B cell (primary cell): ENCODE data around the gene CUL4B. TPM values are rescaled to one million over a fixed set of nuclear protein-coding genes. Genes with fewer than 3 reads are reported as not detected.
A peak's percentile ranks its signal among the peaks of the same experiment; 100 is the strongest.

ENCODE experiments used
- ATAC-seq: fragments of 200-7000 bp; cut with Tn5 transposase; one replicate; pipeline ENCODE4 v1.10.0; 2021; ENCODE audit warnings: low read depth, mild to moderate bottlenecking, moderate number of reproducible peaks, moderate library complexity
- CTCF ChIA-PET: fragments of 350-600 bp; sonication (Branson Sonifier 250); formaldehyde crosslinking; loops from one replicate; lab custom pipeline; 2021; ENCODE audit warnings: antibody characterized with exemption, inconsistent platforms; lab: Charles Lee
- POLR2A ChIA-PET: fragments of 350-600 bp; sonication (Branson Sonifier 250); formaldehyde crosslinking; loops from one replicate; lab custom pipeline; 2021; ENCODE audit warnings: antibody characterized with exemption; lab: Charles Lee
- DNase-seq: peaks from one replicate; pipeline ENCODE4 v3.0.0; 2013
- H2AFZ ChIP-seq: 2 replicates; pipeline ENCODE4 v1.6.1; 2012; ENCODE audit warnings: mild to moderate bottlenecking, low read depth, low read length; ENCODE audit not compliant: insufficient read depth, poor library complexity, severe bottlenecking
- H3K27ac ChIP-seq, 2 donors: 1 replicate in 1 of 2; 2 replicates in 1 of 2; pipeline ENCODE4 v1.5.1; 2012 to 2013; ENCODE audit warnings: low read length in 2 of 2, mild to moderate bottlenecking in 2 of 2, moderate library complexity in 1 of 2
- H3K27me3 ChIP-seq, 4 experiments: fragments of 200-600 bp in 1 of 4; sonication (generic) in 1 of 4; replicated peaks in 1 of 4; 1 replicate in 2 of 4; 2 replicates in 2 of 4; pipeline versions ENCODE4 v1.6.1 to v1.7.0; 2013 to 2016; ENCODE audit warnings: low read length in 3 of 4, mild to moderate bottlenecking in 2 of 4, mixed read lengths in 1 of 4, moderate library complexity in 1 of 4; ENCODE audit not compliant: insufficient read depth in 4 of 4, control insufficient read depth in 3 of 4; ENCODE audit errors: control extremely low read depth in 1 of 4
- H3K36me3 ChIP-seq, 2 experiments: replicated peaks in 1 of 2; 1 replicate in 1 of 2; 2 replicates in 1 of 2; pipeline versions ENCODE4 v1.6.1 to v1.7.1; 2013; ENCODE audit warnings: low read length in 1 of 2; ENCODE audit not compliant: insufficient read depth in 2 of 2, control insufficient read depth in 1 of 2; ENCODE audit errors: control extremely low read depth in 1 of 2, extremely low read depth in 1 of 2
- H3K4me1 ChIP-seq, 2 donors: fragments of 200-600 bp in 1 of 2; sonication (generic) in 1 of 2; 1 replicate in 1 of 2; 2 replicates in 1 of 2; pipeline versions ENCODE4 v1.5.1 to v1.6.1; 2013 to 2017; ENCODE audit warnings: low read length in 2 of 2; ENCODE audit not compliant: control insufficient read depth in 2 of 2, insufficient read depth in 2 of 2
- H3K4me2 ChIP-seq: replicated peaks from 2 replicates; pipeline ENCODE3; 2012; ENCODE audit warnings: mild to moderate bottlenecking, low read depth, low read length; ENCODE audit not compliant: poor library complexity, severe bottlenecking
- H3K4me3 ChIP-seq, 5 experiments: fragments of 200-600 bp in 1 of 5; sonication (generic) in 1 of 5; 1 replicate in 3 of 5; 2 replicates in 2 of 5; pipeline versions ENCODE4 v1.5.1 to v1.7.0; 2011 to 2016; ENCODE audit warnings: low read length in 4 of 5, mild to moderate bottlenecking in 4 of 5, low read depth in 2 of 5, control low read depth in 1 of 5, moderate library complexity in 1 of 5; ENCODE audit not compliant: insufficient read depth in 1 of 5; ENCODE audit errors: control extremely low read depth in 1 of 5, extremely low read depth in 1 of 5
- H3K79me2 ChIP-seq: fragments of 200-600 bp; sonication (generic); one replicate; pipeline ENCODE4 v1.6.0; 2016; ENCODE audit warnings: low read length; ENCODE audit not compliant: control insufficient read depth, insufficient read depth
- H3K9ac ChIP-seq: fragments of 200-600 bp; sonication (generic); 2 replicates; pipeline ENCODE4 v1.6.1; 2017; ENCODE audit warnings: mild to moderate bottlenecking, low read length, moderate library complexity
- H3K9me3 ChIP-seq, 3 donors: one replicate each; pipeline versions ENCODE4 v1.6.1 to v1.7.1; 2013; ENCODE audit warnings: low read length in 2 of 3; ENCODE audit not compliant: control insufficient read depth in 2 of 3, insufficient read depth in 1 of 3; ENCODE audit errors: control extremely low read depth in 1 of 3
- H4K20me1 ChIP-seq: 2 replicates; pipeline ENCODE4 v1.6.0; 2012; ENCODE audit warnings: mild to moderate bottlenecking, low read length; ENCODE audit not compliant: insufficient read depth, control insufficient read depth, poor library complexity, severe bottlenecking
- H3K27ac Mint-ChIP-seq: one replicate; pipeline ENCODE4 v1.8.0; 2021; ENCODE audit warnings: mixed read lengths
- H3K27me3 Mint-ChIP-seq: one replicate; pipeline ENCODE4 v1.8.0; 2021; ENCODE audit warnings: mixed read lengths
- H3K4me1 Mint-ChIP-seq: one replicate; pipeline ENCODE4 v1.8.0; 2021; ENCODE audit warnings: mixed read lengths
- H3K4me3 Mint-ChIP-seq: one replicate; pipeline ENCODE4 v1.8.0; 2021; ENCODE audit warnings: mixed read lengths
- H3K9me3 Mint-ChIP-seq: one replicate; pipeline ENCODE4 v1.8.0; 2022; ENCODE audit warnings: mixed read lengths; ENCODE audit not compliant: insufficient read depth
- EZH2 ChIP-seq: IDR thresholded peaks from 2 replicates; pipeline ENCODE4 v1.6.1; 2012; ENCODE audit warnings: borderline replicate concordance, low read depth, mild to moderate bottlenecking, moderate library complexity, low read length; ENCODE audit not compliant: insufficient read depth, poor library complexity, severe bottlenecking
- WGBS: methylation state at CpG from one replicate; pipeline ENCODE4 v1.1.5; 2013; ENCODE audit warnings: missing lambda C conversion rate; ENCODE audit not compliant: insufficient coverage; 5-methylcytosine and 5-hydroxymethylcytosine counted together
- intact Hi-C: fragments of 100-400 bp; cut with micrococcal nuclease; formaldehyde crosslinking; loops from one replicate; pipeline ENCODE4 v1.10.0; 2022
- polyA plus RNA-seq: library from polyadenylated mRNA; depleted of rRNA; stranded (reverse); fragments of >200 nt; gene quantifications from 2 replicates; pipeline ENCODE4 v1.2.3, GENCODE V29; 2012
- total RNA-seq, 2 donors: library from RNA; stranded (reverse); fragments of 120-200 nt in 1 of 2; gene quantifications; 1 replicate in 1 of 2; 2 replicates in 1 of 2; pipeline versions ENCODE4 v1.2.3 to v1.2.4, GENCODE V29; 2013 to 2022
- TF ChIP-seq, protein P1 (sequence below): fragments of 200-600 bp; IDR thresholded peaks from one replicate; pipeline ENCODE4 v1.8.0; 2022; ENCODE audit warnings: antibody characterized with exemption, mild to moderate bottlenecking

Gene CUL4B
- total and polyA plus RNA-seq, 2 donors (not counting 1 experiment from before 2014, with no cell fraction given): 13.6 to 56.1 TPM

DNA sequence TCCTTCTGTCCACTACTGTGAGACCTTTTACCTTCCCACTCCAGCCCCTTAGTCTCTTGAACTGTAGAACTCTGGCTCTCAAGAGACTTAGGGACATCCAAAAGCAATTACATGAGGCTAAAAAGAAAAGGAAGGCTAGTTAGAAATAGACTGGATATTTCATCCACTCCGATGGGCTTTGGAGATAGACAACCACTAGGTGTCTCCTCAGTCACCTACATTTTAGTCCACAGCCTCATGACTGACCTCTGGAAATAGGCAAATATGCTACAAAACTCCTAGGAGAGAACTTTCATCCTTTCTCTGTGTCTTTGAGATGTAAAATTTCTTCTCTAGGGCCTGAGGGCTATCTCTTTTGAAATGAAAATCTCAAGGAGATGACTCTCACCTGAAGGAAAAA, 46.5 kb downstream of the CUL4B start:
- no peak overlapping the region for H3K4me3 Mint-ChIP-seq
- H3K27ac ChIP-seq: no peak overlapping the region
- H3K36me3 ChIP-seq: no peaks in the 10 kb centered on the region
- POLR2A ChIA-PET: no interaction called here
- H3K4me1 Mint-ChIP-seq: peaks cover 2% of the 10 kb centered on the region
- TF ChIP-seq, protein P1, sequence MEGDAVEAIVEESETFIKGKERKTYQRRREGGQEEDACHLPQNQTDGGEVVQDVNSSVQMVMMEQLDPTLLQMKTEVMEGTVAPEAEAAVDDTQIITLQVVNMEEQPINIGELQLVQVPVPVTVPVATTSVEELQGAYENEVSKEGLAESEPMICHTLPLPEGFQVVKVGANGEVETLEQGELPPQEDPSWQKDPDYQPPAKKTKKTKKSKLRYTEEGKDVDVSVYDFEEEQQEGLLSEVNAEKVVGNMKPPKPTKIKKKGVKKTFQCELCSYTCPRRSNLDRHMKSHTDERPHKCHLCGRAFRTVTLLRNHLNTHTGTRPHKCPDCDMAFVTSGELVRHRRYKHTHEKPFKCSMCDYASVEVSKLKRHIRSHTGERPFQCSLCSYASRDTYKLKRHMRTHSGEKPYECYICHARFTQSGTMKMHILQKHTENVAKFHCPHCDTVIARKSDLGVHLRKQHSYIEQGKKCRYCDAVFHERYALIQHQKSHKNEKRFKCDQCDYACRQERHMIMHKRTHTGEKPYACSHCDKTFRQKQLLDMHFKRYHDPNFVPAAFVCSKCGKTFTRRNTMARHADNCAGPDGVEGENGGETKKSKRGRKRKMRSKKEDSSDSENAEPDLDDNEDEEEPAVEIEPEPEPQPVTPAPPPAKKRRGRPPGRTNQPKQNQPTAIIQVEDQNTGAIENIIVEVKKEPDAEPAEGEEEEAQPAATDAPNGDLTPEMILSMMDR: no peak
- no peak for TF ChIP-seq EZH2
- no peak overlapping the region for H3K27ac Mint-ChIP-seq
- no peak overlapping the region for H2AFZ ChIP-seq
- DNase-seq (peak; percentile 6), ATAC-seq (no peak)
- no peaks in the 10 kb centered on the region for H3K9me3 ChIP-seq
- CTCF ChIA-PET: interaction anchor here (0.8 to 1.8 kb wide), 3 partner anchors 24 to 255 kb away, joined by 3 to 7 read pairs (median 5); no protein-coding TSS in a partner anchor
- no peaks in the 10 kb centered on the region for H3K27me3 ChIP-seq
- intact Hi-C loops: no loop called here
- H3K4me3 ChIP-seq: no peak overlapping the region
- H3K9me3 Mint-ChIP-seq: no peaks in the 10 kb centered on the region
- no peaks in the 10 kb centered on the region for H3K79me2 ChIP-seq
- no CpG with 5 or more reads among the region's 1 CpG for WGBS
- H4K20me1 ChIP-seq: no peaks in the 10 kb centered on the region
- H3K4me1 ChIP-seq: no peaks in the 10 kb centered on the region
- no peaks in the 10 kb centered on the region for H3K27me3 Mint-ChIP-seq
- no peak overlapping the region for H3K9ac ChIP-seq
- H3K4me2 ChIP-seq: no peak overlapping the region

DNA sequence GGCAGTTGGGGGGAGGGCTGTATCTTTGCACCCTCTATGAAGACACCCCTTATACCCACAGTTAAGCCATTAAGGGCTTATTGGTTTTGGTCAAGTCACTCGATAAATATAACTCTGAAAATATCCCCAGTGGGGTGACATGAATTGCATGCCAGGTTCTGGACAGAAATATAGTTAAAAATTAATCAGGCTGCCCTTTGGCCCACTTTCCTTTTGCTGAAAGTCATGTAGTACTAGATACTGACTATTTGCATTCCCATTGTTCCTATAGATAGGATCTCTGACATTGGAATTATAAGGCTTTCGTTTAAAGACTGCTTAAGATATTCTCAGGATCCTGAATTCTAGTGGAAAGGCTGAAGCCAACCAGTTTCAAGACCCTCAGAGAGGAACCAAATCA, 48.1 kb downstream of the CUL4B start:
- Histone ChIP-seq H3K79me2 (no peaks in the 10 kb centered on the region), H3K4me1 (no peaks in the 10 kb centered on the region), H2AFZ (no peak overlapping the region), H3K4me3 (no peak overlapping the region), H3K36me3 (no peaks in the 10 kb centered on the region), H3K27ac (no peak overlapping the region), H3K9me3 (no peaks in the 10 kb centered on the region), H3K4me2 (no peak overlapping the region), H4K20me1 (no peaks in the 10 kb centered on the region), H3K9ac (no peak overlapping the region), H3K27me3 (no peaks in the 10 kb centered on the region)
- intact Hi-C loops: no loop called here
- H3K27ac Mint-ChIP-seq: no peak overlapping the region
- CTCF ChIA-PET: no interaction called here
- POLR2A ChIA-PET: no interaction called here
- H3K4me3 Mint-ChIP-seq: no peak overlapping the region
- ATAC-seq (no peak), DNase-seq (no peak)
- no peaks in the 10 kb centered on the region for H3K27me3 Mint-ChIP-seq
- H3K9me3 Mint-ChIP-seq: no peaks in the 10 kb centered on the region
- no CpG with 5 or more reads among the region's 2 CpGs for WGBS
- H3K4me1 Mint-ChIP-seq: peaks cover 2% of the 10 kb centered on the region
- TF ChIP-seq EZH2: no peak
- TF ChIP-seq, protein P1: no peak
